Measurements from ENCODE around the gene NUDT21. TPM values are rescaled to one million over a fixed set of nuclear protein-coding genes. Genes with fewer than 3 reads are reported as not detected.
"Not testable (repeated sequence)": the region's sequence is repeated elsewhere in the genome, so short reads cannot be mapped to it uniquely, and the experiment has no call there.

NUDT21 gene
- polyA plus RNA-seq (2012; ENCODE audit: insufficient read depth, insufficient read length), result 179 TPM

GRCh38 chr16:56450986-56451752, at the start of gene NUDT21, which contains the start of gene OGFOD1:
NUDT21 (minus strand) TSS chr16:56451332; CDS start chr16:56451202, 130 bp downstream.
OGFOD1 (plus strand) TSS chr16:56451554; CDS start chr16:56451613, 59 bp downstream.
- peak within 1 kb of the TSS; percentile 76 for H3K4me3 ChIP-seq (ENCODE audit: low read length)
- peak; percentile 97 for DNase-seq (ENCODE audit: low read depth, low spot score)

GRCh38 chr16:56493815-56494214, 42.7 kb upstream of the NUDT21 start:
- no peak for DNase-seq (ENCODE audit: low read depth, low spot score)
- H3K4me3 ChIP-seq (ENCODE audit: low read length), result no peak overlapping the region

GRCh38 chr16:56493126-56493525, 42.0 kb upstream of the NUDT21 start:
- no peak overlapping the region for H3K4me3 ChIP-seq (ENCODE audit: low read length)
- DNase-seq (ENCODE audit: low read depth, low spot score), result no peak

GRCh38 chr16:56491657-56492261, 40.6 kb upstream of the NUDT21 start:
- no peak overlapping the region for H3K4me3 ChIP-seq (ENCODE audit: low read length)
- DNase-seq (ENCODE audit: low read depth, low spot score), result no peak

GRCh38 chr16:56488868-56489267, 37.7 kb upstream of the NUDT21 start:
- DNase-seq (ENCODE audit: low read depth, low spot score), result not testable (repeated sequence)

GRCh38 chr16:56488035-56488434, 36.9 kb upstream of the NUDT21 start:
- no peak overlapping the region for H3K4me3 ChIP-seq (ENCODE audit: low read length)
- no peak for DNase-seq (ENCODE audit: low read depth, low spot score)

More at GRCh38 chr16:56488868-56489267, 37.7 kb upstream of the NUDT21 start:
- not testable (repeated sequence) for H3K4me3 ChIP-seq (ENCODE audit: low read length)

GRCh38 chr16:56483394-56483793, 32.3 kb upstream of the NUDT21 start:
- no peak for DNase-seq (ENCODE audit: low read depth, low spot score)
- H3K4me3 ChIP-seq (ENCODE audit: low read length), result no peak overlapping the region

- H3K4me3 ChIP-seq (ENCODE audit: low read length), result no peak overlapping the region
- DNase-seq (ENCODE audit: low read depth, low spot score), result no peak
Observed at GRCh38 chr16:56482683-56483236, 31.6 kb upstream of the NUDT21 start.

- no peak for DNase-seq (ENCODE audit: low read depth, low spot score)
Observed at GRCh38 chr16:56481468-56482122, 30.5 kb upstream of the NUDT21 start.

GRCh38 chr16:56480776-56481467, 29.8 kb upstream of the NUDT21 start:
- no peak for DNase-seq (ENCODE audit: low read depth, low spot score)
- H3K4me3 ChIP-seq (ENCODE audit: low read length), result no peak overlapping the region

More at GRCh38 chr16:56481468-56482122, 30.5 kb upstream of the NUDT21 start:
- H3K4me3 ChIP-seq (ENCODE audit: low read length), result no peak overlapping the region

GRCh38 chr16:56479469-56479868, 28.3 kb upstream of the NUDT21 start:
- no peak overlapping the region for H3K4me3 ChIP-seq (ENCODE audit: low read length)
- no peak for DNase-seq (ENCODE audit: low read depth, low spot score)

- H3K4me3 ChIP-seq (ENCODE audit: low read length), result no peak overlapping the region
- no peak for DNase-seq (ENCODE audit: low read depth, low spot score)
Observed at GRCh38 chr16:56478281-56479049, 27.3 kb upstream of the NUDT21 start.

- H3K4me3 ChIP-seq (ENCODE audit: low read length), result no peak overlapping the region
- DNase-seq (ENCODE audit: low read depth, low spot score), result no peak
Observed at GRCh38 chr16:56477096-56477878, 26.2 kb upstream of the NUDT21 start.

- no peak for DNase-seq (ENCODE audit: low read depth, low spot score)
- H3K4me3 ChIP-seq (ENCODE audit: low read length), result no peak overlapping the region
Observed at GRCh38 chr16:56475201-56475600, 24.1 kb upstream of the NUDT21 start.

GRCh38 chr16:56470666-56471065, 19.5 kb upstream of the NUDT21 start:
- H3K4me3 ChIP-seq (ENCODE audit: low read length), result no peak overlapping the region
- DNase-seq (ENCODE audit: low read depth, low spot score), result no peak

GRCh38 chr16:56470232-56470631, 19.1 kb upstream of the NUDT21 start:
- H3K4me3 ChIP-seq (ENCODE audit: low read length), result no peak overlapping the region

GRCh38 chr16:56469748-56470147, 18.6 kb upstream of the NUDT21 start:
- H3K4me3 ChIP-seq (ENCODE audit: low read length), result no peak overlapping the region
- DNase-seq (ENCODE audit: low read depth, low spot score), result no peak

More at GRCh38 chr16:56470232-56470631, 19.1 kb upstream of the NUDT21 start:
- no peak for DNase-seq (ENCODE audit: low read depth, low spot score)

GRCh38 chr16:56468800-56469199, 17.7 kb upstream of the NUDT21 start:
- no peak overlapping the region for H3K4me3 ChIP-seq (ENCODE audit: low read length)
- DNase-seq (ENCODE audit: low read depth, low spot score), result no peak

Data from Jurkat, Clone E6-1 (cell line).